ENCODE results near the gene TGOLN2. TPM values are rescaled to one million over a fixed set of nuclear protein-coding genes. Genes with fewer than 3 reads are reported as not detected.

TGOLN2 gene
- total and polyA plus RNA-seq, 2 of the 13 experiments (the other 11 are each of a cell fraction or from before 2014, with no cell fraction given): 99.6 to 155 TPM

DNA sequence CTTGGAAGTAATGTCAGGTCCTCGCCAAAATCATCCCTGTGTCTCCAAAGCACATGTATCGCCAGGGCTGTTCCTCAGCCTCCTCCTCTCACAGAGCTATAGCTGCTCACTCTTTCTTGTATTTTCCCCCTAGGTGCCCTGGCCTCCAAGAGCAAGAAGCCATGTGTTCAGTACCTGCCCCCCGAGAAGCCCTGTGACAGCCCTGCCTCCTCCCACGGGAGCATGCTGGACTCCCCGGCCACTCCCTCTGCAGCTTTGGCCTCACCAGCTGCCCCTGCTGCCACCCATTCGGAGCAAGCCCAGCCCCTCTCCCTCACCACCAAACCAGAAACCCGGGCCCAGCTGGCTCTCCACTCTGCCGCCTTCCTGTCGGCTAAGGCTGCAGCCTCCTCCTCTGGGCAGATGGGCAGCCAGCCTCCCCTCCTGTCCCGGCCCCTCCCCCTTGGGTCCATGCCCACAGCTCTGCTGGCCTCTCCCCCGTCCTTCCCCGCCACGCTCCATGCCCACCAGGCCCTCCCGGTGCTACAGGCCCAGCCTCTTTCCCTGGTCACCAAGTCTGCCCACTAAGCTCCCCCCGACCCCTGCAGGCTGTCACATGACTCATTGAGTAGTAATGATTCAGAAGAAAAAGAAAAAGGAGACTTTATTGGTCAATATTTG, 18.8 kb downstream of the TGOLN2 start (continued):
- TF ChIP-seq, protein P1, sequence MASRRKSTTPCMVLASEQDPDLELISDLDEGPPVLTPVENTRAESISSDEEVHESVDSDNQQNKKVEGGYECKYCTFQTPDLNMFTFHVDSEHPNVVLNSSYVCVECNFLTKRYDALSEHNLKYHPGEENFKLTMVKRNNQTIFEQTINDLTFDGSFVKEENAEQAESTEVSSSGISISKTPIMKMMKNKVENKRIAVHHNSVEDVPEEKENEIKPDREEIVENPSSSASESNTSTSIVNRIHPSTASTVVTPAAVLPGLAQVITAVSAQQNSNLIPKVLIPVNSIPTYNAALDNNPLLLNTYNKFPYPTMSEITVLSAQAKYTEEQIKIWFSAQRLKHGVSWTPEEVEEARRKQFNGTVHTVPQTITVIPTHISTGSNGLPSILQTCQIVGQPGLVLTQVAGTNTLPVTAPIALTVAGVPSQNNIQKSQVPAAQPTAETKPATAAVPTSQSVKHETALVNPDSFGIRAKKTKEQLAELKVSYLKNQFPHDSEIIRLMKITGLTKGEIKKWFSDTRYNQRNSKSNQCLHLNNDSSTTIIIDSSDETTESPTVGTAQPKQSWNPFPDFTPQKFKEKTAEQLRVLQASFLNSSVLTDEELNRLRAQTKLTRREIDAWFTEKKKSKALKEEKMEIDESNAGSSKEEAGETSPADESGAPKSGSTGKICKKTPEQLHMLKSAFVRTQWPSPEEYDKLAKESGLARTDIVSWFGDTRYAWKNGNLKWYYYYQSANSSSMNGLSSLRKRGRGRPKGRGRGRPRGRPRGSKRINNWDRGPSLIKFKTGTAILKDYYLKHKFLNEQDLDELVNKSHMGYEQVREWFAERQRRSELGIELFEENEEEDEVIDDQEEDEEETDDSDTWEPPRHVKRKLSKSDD (CRISPR knock-in tag; IDR thresholded peaks at IDR 0.05; ENCODE audit: low read depth): no peak
- TF ChIP-seq, protein P2, sequence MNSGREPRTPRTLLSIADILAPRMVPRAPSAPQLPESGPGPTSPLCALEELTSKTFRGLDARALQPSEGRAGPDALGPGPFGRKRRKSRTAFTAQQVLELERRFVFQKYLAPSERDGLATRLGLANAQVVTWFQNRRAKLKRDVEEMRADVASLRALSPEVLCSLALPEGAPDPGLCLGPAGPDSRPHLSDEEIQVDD (CRISPR knock-in tag; IDR thresholded peaks at IDR 0.05; ENCODE audit: borderline replicate concordance): no peak
- TF ChIP-seq, protein P3, sequence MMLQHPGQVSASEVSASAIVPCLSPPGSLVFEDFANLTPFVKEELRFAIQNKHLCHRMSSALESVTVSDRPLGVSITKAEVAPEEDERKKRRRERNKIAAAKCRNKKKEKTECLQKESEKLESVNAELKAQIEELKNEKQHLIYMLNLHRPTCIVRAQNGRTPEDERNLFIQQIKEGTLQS (CRISPR knock-in tag; IDR thresholded peaks at IDR 0.05): no peak
- TF ChIP-seq, protein P4, sequence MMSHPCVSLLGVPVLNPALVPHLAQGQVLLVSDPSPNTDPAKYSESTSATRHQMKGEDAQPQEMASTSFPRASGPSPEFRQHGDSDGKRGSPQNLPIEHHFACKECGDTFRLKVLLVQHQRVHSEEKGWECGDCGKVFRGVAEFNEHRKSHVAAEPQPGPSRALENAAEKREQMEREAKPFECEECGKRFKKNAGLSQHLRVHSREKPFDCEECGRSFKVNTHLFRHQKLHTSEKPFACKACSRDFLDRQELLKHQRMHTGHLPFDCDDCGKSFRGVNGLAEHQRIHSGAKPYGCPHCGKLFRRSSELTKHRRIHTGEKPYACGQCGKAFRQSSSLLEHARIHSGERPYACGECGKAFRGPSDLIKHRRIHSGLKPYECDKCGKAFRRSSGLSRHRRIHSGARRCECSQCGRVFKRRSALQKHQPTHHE (CRISPR knock-in tag; IDR thresholded peaks at IDR 0.05; ENCODE audit: borderline replicate concordance): no peak
- no peak for TF ChIP-seq GLI4 (CRISPR knock-in tag; IDR thresholded peaks at IDR 0.05; ENCODE audit: borderline replicate concordance)
- TF ChIP-seq ZNF543 (CRISPR knock-in tag; IDR thresholded peaks at IDR 0.05): no peak
- no peak for TF ChIP-seq ETV6 (CRISPR knock-in tag; conservative IDR thresholded peaks at IDR 0.05)
- no peak for TF ChIP-seq ZFP37 (CRISPR knock-in tag; IDR thresholded peaks at IDR 0.05; ENCODE audit: borderline replicate concordance)
- no peak for TF ChIP-seq FLYWCH1 (CRISPR knock-in tag; IDR thresholded peaks at IDR 0.05)
- peak; percentile 29; the same call in 1 of the 2 replicates for TF ChIP-seq IRF2 (CRISPR knock-in tag; IDR thresholded peaks at IDR 0.05)
- no peak for TF ChIP-seq SYNCRIP (IDR thresholded peaks at IDR 0.05; ENCODE audit: insufficient read depth, low read depth, low read length)
- no peak for TF ChIP-seq ZNF296 (CRISPR knock-in tag; conservative IDR thresholded peaks at IDR 0.05)
- TF ChIP-seq ZNF33A (CRISPR knock-in tag; IDR thresholded peaks at IDR 0.05; ENCODE audit: borderline replicate concordance): no peak
- no peak for TF ChIP-seq YEATS2 (CRISPR knock-in tag; IDR thresholded peaks at IDR 0.05; ENCODE audit: borderline replicate concordance)
- TF ChIP-seq, protein P5, sequence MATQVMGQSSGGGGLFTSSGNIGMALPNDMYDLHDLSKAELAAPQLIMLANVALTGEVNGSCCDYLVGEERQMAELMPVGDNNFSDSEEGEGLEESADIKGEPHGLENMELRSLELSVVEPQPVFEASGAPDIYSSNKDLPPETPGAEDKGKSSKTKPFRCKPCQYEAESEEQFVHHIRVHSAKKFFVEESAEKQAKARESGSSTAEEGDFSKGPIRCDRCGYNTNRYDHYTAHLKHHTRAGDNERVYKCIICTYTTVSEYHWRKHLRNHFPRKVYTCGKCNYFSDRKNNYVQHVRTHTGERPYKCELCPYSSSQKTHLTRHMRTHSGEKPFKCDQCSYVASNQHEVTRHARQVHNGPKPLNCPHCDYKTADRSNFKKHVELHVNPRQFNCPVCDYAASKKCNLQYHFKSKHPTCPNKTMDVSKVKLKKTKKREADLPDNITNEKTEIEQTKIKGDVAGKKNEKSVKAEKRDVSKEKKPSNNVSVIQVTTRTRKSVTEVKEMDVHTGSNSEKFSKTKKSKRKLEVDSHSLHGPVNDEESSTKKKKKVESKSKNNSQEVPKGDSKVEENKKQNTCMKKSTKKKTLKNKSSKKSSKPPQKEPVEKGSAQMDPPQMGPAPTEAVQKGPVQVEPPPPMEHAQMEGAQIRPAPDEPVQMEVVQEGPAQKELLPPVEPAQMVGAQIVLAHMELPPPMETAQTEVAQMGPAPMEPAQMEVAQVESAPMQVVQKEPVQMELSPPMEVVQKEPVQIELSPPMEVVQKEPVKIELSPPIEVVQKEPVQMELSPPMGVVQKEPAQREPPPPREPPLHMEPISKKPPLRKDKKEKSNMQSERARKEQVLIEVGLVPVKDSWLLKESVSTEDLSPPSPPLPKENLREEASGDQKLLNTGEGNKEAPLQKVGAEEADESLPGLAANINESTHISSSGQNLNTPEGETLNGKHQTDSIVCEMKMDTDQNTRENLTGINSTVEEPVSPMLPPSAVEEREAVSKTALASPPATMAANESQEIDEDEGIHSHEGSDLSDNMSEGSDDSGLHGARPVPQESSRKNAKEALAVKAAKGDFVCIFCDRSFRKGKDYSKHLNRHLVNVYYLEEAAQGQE (IDR thresholded peaks at IDR 0.05; ENCODE audit: borderline replicate concordance in 1 of 2, low read depth in 1 of 2, low read length in 2 of 2): no peak

All from HepG2 (cell line).